ENCODE results near the gene VPS11.
"Not testable (repeated sequence)": the region's sequence is repeated elsewhere in the genome, so short reads cannot be mapped to it uniquely, and the experiment has no call there.

The VPS11 gene

GRCh38 chr11:119039471-119039870 lies 28.1 kb upstream of the VPS11 start:
- not testable (repeated sequence) for DNase-seq

- DNase-seq = no peak
Measured at GRCh38 chr11:119041821-119042514, 25.6 kb upstream of the VPS11 start.

- no peak for DNase-seq
Measured at GRCh38 chr11:119042927-119043326, 24.7 kb upstream of the VPS11 start.

- DNase-seq = no peak
Measured at GRCh38 chr11:119044708-119045107, 22.9 kb upstream of the VPS11 start.

- no peak for DNase-seq
Measured at GRCh38 chr11:119046489-119046888, 21.1 kb upstream of the VPS11 start.

- DNase-seq = no peak
Measured at GRCh38 chr11:119047205-119047604, 20.4 kb upstream of the VPS11 start.

GRCh38 chr11:119048644-119049043 lies 19.0 kb upstream of the VPS11 start:
- DNase-seq = no peak

- DNase-seq = no peak
Measured at GRCh38 chr11:119049081-119049480, 18.5 kb upstream of the VPS11 start.

GRCh38 chr11:119051440-119052162 lies 16.0 kb upstream of the VPS11 start:
- no peak for DNase-seq

- DNase-seq = no peak
Measured at GRCh38 chr11:119052163-119052814, 15.3 kb upstream of the VPS11 start.

GRCh38 chr11:119054418-119054817 lies 13.2 kb upstream of the VPS11 start:
- DNase-seq = no peak

- DNase-seq = no peak
Measured at GRCh38 chr11:119055901-119056300, 11.7 kb upstream of the VPS11 start.

- peak; percentile 49 for DNase-seq
Measured at GRCh38 chr11:119056421-119056999, 11.1 kb upstream of the VPS11 start.

GRCh38 chr11:119057000-119057769 lies 10.4 kb upstream of the VPS11 start, which contains the start of gene HYOU1:
TSS of gene HYOU1 (minus strand) at chr11:119057205. CDS start at chr11:119056160, 1,045 bp downstream.
- peak; percentile 98 for DNase-seq

GRCh38 chr11:119059128-119059527 lies 8.5 kb upstream of the VPS11 start:
- DNase-seq = not testable (repeated sequence)

- no peak for DNase-seq
Measured at GRCh38 chr11:119061256-119061655, 6.4 kb upstream of the VPS11 start.

- no peak for DNase-seq
Measured at GRCh38 chr11:119062779-119063178, 4.8 kb upstream of the VPS11 start.

GRCh38 chr11:119065369-119065768 lies 2.2 kb upstream of the VPS11 start:
- no peak for DNase-seq

- no peak for DNase-seq
Measured at GRCh38 chr11:119077839-119078238, 10.2 kb downstream of the VPS11 start.

GRCh38 chr11:119078675-119079420 lies 11.2 kb downstream of the VPS11 start:
- no peak for DNase-seq

GRCh38 chr11:119081682-119082260 lies 14.2 kb downstream of the VPS11 start:
- DNase-seq = no peak

Measured in NCI-H345 (cell line).